ENCODE measurements around the gene ACY1. TPM values are rescaled to one million over a fixed set of nuclear protein-coding genes. Genes with fewer than 3 reads are reported as not detected.

ACY1 gene
- total and polyA plus RNA-seq, 2 of the 13 experiments (the other 11 are each of a cell fraction or from before 2014, with no cell fraction given): 113 to 162 TPM

DNA sequence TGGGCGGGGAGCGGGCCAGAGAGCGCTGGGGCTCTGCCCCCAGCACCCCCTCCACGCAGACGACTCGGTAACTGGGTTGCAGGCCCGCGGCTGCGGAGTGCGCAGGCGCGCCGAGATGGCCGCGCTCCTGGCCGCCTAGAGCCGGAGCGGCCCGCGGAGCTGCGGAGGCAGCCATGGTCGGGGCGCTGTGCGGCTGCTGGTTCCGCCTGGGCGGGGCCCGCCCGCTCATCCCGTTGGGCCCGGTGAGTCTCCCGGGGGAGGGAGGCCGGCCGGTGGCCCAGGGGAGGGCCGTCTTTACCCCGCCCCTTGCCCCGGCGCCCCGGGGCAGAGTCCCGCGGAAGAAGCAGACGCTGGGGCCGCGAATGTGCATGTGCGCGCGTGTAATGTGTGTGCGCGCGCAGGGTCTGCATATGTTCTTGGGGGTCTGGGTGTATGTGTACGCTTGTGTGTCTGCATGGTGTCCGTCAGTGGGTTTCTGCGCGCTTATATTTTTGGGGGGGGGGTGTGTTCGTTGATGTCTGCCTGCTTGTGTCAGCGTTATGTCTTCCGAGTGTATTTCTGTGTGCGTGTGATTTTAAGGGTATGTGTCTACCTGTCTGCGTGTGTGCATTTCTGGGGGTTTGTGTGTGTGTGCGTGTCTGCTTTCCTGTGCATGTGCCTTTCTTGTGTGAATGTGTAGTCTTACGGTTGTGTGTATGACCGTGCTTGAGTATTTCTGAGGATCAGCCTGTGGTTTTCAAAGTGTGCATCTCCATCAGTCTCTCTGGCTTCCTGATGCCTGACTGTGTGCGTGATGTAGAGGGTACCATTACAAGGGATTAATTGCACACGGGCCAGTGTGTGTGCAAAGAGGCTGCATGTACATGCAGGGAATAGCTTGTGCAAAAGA, 8.1 kb upstream of the ACY1 start, which contains the start of gene ABHD14A (continued):
- TF ChIP-seq, protein P1, sequence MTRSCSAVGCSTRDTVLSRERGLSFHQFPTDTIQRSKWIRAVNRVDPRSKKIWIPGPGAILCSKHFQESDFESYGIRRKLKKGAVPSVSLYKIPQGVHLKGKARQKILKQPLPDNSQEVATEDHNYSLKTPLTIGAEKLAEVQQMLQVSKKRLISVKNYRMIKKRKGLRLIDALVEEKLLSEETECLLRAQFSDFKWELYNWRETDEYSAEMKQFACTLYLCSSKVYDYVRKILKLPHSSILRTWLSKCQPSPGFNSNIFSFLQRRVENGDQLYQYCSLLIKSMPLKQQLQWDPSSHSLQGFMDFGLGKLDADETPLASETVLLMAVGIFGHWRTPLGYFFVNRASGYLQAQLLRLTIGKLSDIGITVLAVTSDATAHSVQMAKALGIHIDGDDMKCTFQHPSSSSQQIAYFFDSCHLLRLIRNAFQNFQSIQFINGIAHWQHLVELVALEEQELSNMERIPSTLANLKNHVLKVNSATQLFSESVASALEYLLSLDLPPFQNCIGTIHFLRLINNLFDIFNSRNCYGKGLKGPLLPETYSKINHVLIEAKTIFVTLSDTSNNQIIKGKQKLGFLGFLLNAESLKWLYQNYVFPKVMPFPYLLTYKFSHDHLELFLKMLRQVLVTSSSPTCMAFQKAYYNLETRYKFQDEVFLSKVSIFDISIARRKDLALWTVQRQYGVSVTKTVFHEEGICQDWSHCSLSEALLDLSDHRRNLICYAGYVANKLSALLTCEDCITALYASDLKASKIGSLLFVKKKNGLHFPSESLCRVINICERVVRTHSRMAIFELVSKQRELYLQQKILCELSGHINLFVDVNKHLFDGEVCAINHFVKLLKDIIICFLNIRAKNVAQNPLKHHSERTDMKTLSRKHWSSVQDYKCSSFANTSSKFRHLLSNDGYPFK (CRISPR knock-in tag; IDR thresholded peaks at IDR 0.05; ENCODE audit: borderline replicate concordance): no peak
- peak; percentile 36 for TF ChIP-seq MED8 (CRISPR knock-in tag; IDR thresholded peaks at IDR 0.05; ENCODE audit: insufficient replicate concordance)
- no peak for TF ChIP-seq DPF2 (CRISPR knock-in tag; IDR thresholded peaks at IDR 0.05; ENCODE audit: borderline replicate concordance, low read depth)
- TF ChIP-seq ZNF790 (CRISPR knock-in tag; IDR thresholded peaks at IDR 0.05; ENCODE audit: borderline replicate concordance): 0 out of 2 replicates have a peak, but pooled peaks have one; percentile 15
- TF ChIP-seq PRMT3 (CRISPR knock-in tag; IDR thresholded peaks at IDR 0.05; ENCODE audit: borderline replicate concordance, low read depth): no peak
- no peak for TF ChIP-seq MAF1 (CRISPR knock-in tag; IDR thresholded peaks at IDR 0.05; ENCODE audit: borderline replicate concordance)
- no peak for TF ChIP-seq GATAD2A (CRISPR knock-in tag; IDR thresholded peaks at IDR 0.05)
- no peak for TF ChIP-seq GTF2F1 (IDR thresholded peaks at IDR 0.05; ENCODE audit: low read length)
- no peak for TF ChIP-seq ZSCAN22 (CRISPR knock-in tag; IDR thresholded peaks at IDR 0.05)
- no peak for TF ChIP-seq CREM (IDR thresholded peaks at IDR 0.05)
- TF ChIP-seq CREM (CRISPR knock-in tag; IDR thresholded peaks at IDR 0.05): no peak
- peak; percentile 35; the same call in 1 of the 2 replicates for TF ChIP-seq ZNF331 (CRISPR knock-in tag; IDR thresholded peaks at IDR 0.05)
- TF ChIP-seq NFATC3 (CRISPR knock-in tag; IDR thresholded peaks at IDR 0.05): no peak
- TF ChIP-seq MEIS1 (CRISPR knock-in tag; IDR thresholded peaks at IDR 0.05; ENCODE audit: borderline replicate concordance): no peak
- no peak for TF ChIP-seq TGIF2 (CRISPR knock-in tag; IDR thresholded peaks at IDR 0.05)
- TF ChIP-seq FOSL2 (CRISPR knock-in tag; IDR thresholded peaks at IDR 0.05): no peak
- TF ChIP-seq ZNF550 (CRISPR knock-in tag; IDR thresholded peaks at IDR 0.05; ENCODE audit: borderline replicate concordance): no peak
- TF ChIP-seq, protein P2, sequence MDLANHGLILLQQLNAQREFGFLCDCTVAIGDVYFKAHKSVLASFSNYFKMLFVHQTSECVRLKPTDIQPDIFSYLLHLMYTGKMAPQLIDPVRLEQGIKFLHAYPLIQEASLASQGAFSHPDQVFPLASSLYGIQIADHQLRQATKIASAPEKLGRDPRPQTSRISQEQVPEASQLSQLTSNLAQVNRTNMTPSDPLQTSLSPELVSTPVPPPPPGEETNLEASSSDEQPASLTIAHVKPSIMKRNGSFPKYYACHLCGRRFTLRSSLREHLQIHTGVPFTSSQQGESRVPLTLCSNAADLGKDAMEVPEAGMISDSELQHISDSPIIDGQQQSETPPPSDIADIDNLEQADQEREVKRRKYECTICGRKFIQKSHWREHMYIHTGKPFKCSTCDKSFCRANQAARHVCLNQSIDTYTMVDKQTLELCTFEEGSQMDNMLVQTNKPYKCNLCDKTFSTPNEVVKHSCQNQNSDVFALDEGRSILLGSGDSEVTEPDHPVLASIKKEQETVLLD (CRISPR knock-in tag; IDR thresholded peaks at IDR 0.05; ENCODE audit: low read depth): peak; percentile 91
- no peak for TF ChIP-seq RFXAP (CRISPR knock-in tag; IDR thresholded peaks at IDR 0.05; ENCODE audit: borderline replicate concordance)
- TF ChIP-seq ZBTB7A (CRISPR knock-in tag; IDR thresholded peaks at IDR 0.05): no peak
- TF ChIP-seq NCOA5 (CRISPR knock-in tag; IDR thresholded peaks at IDR 0.05): no peak
- no peak for TF ChIP-seq JUNB (CRISPR knock-in tag; IDR thresholded peaks at IDR 0.05; ENCODE audit: borderline replicate concordance)
- no peak for TF ChIP-seq SP2 (CRISPR knock-in tag; IDR thresholded peaks at IDR 0.05)
- TF ChIP-seq HCFC1 (IDR thresholded peaks at IDR 0.05; ENCODE audit: low read depth, low read length): no peak
- no peak for TF ChIP-seq ZNF225 (CRISPR knock-in tag; IDR thresholded peaks at IDR 0.05)

All from HepG2 (cell line).